MM.1S (cell line): Measurements from ENCODE around the gene TP73.

ENCODE experiments used
- DNase-seq: peaks from one replicate; pipeline ENCODE4 v3.0.0-alpha.2; 2015
- H2AFZ ChIP-seq: fragments of 300-600 bp; sonication (generic); 2 replicates; pipeline ENCODE4 v1.6.0; 2016; ENCODE audit warnings: antibody characterized with exemption, low read length
- H3F3A ChIP-seq: fragments of 300-600 bp; sonication (generic); 2 replicates; pipeline ENCODE4 v1.6.1; 2016; ENCODE audit warnings: mild to moderate bottlenecking, antibody characterized with exemption, low read length, moderate library complexity, mixed read lengths; ENCODE audit not compliant: insufficient read depth
- H3K27ac ChIP-seq: fragments of 300-600 bp; sonication (generic); 2 replicates; pipeline ENCODE4 v1.5.1; 2016; ENCODE audit warnings: mild to moderate bottlenecking, low read length
- H3K27me3 ChIP-seq: fragments of 300-600 bp; sonication (generic); replicated peaks from 2 replicates; pipeline ENCODE4 v1.6.0; 2016; ENCODE audit warnings: low read length; ENCODE audit not compliant: insufficient read depth
- H3K36me3 ChIP-seq: fragments of 300-600 bp; sonication (generic); replicated peaks from 2 replicates; pipeline ENCODE4 v1.6.1; 2016; ENCODE audit warnings: mild to moderate bottlenecking, low read length, mixed read lengths; ENCODE audit not compliant: insufficient read depth
- H3K4me1 ChIP-seq: fragments of 300-600 bp; sonication (generic); 2 replicates; pipeline ENCODE4 v1.6.1; 2016; ENCODE audit warnings: low read length, mixed read lengths
- H3K4me2 ChIP-seq: fragments of 300-600 bp; sonication (generic); 2 replicates; pipeline ENCODE4 v1.6.0; 2016; ENCODE audit warnings: low read depth, low read length
- H3K4me3 ChIP-seq: fragments of 300-600 bp; sonication (generic); 2 replicates; pipeline ENCODE4 v1.5.1; 2016; ENCODE audit warnings: low read length, mixed read lengths
- H3K79me2 ChIP-seq: fragments of 300-600 bp; sonication (generic); 2 replicates; pipeline ENCODE4 v1.6.1; 2016; ENCODE audit warnings: mixed run types, low read length, mixed read lengths
- H3K9ac ChIP-seq: fragments of 300-600 bp; sonication (generic); 2 replicates; pipeline ENCODE4 v1.6.1; 2016; ENCODE audit warnings: low read length, mixed read lengths
- H3K9me2 ChIP-seq: fragments of 300-600 bp; sonication (generic); replicated peaks from 2 replicates; pipeline ENCODE4 v1.6.1; 2016; ENCODE audit warnings: mild to moderate bottlenecking, low read length, mixed read lengths; ENCODE audit not compliant: insufficient read depth
- H3K9me3 ChIP-seq: fragments of 300-600 bp; sonication (generic); replicated peaks from 2 replicates; pipeline ENCODE4 v1.6.1; 2016; ENCODE audit warnings: mild to moderate bottlenecking, low read length, mixed read lengths; ENCODE audit not compliant: insufficient read depth
- H4K20me1 ChIP-seq: fragments of 300-600 bp; sonication (generic); 2 replicates; pipeline ENCODE4 v1.6.1; 2016; ENCODE audit warnings: mild to moderate bottlenecking, low read length, moderate library complexity, mixed read lengths; ENCODE audit not compliant: insufficient read depth
- EZH2 ChIP-seq: fragments of 300-600 bp; sonication (generic); optimal IDR thresholded peaks from 2 replicates; pipeline ENCODE3; 2017; ENCODE audit warnings: low read depth, mild to moderate bottlenecking, antibody characterized with exemption, low read length, mixed read lengths
- EZH2phosphoT487 ChIP-seq: fragments of 300-600 bp; sonication (generic); IDR thresholded peaks from 2 replicates; pipeline ENCODE4 v1.6.1; 2018; ENCODE audit warnings: antibody characterized with exemption, low read length
- TF ChIP-seq, protein P1 (sequence below): fragments of 300-600 bp; sonication (generic); IDR thresholded peaks from 2 replicates; pipeline ENCODE4 v1.5.1; 2016; ENCODE audit warnings: antibody characterized with exemption, low read length, mixed read lengths

TP73 gene

DNA sequence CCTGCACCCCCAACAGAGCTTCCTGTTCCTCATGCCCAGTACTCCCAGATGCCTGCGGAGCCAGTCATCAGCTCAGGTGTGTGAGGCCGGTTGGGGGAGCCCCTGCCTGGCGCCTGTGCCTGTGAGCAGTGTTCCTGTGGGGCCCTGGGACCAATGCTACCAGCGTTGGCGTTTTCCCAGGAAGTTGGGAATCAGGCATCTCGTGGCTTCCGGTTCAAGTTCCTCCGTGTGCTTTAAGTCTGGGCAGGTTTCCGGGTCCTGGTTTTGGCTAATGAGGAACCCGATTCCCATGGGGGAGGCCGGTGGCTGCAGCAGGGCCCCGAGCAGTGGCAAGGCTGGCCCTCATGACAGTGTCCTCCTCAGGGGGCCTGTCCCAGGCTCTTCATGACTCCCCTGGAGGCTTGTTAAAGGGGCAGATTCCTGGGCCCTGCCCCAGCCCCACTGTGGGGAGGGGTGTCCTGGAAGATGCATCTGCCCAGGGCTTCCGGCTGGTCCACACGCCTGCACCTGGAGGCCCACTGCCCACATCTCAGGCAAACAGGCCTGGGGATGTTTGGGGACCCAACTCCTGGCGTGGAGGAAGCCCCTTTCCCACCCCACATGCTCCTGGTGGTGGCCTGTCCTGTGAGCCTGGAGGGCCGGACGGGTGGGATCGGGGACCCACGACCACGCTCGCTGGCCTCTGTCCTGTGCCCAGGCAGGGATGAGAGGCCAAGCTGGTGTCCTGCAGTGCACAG is 26.2 kb downstream of the TP73 start:
- TF ChIP-seq, protein P1, sequence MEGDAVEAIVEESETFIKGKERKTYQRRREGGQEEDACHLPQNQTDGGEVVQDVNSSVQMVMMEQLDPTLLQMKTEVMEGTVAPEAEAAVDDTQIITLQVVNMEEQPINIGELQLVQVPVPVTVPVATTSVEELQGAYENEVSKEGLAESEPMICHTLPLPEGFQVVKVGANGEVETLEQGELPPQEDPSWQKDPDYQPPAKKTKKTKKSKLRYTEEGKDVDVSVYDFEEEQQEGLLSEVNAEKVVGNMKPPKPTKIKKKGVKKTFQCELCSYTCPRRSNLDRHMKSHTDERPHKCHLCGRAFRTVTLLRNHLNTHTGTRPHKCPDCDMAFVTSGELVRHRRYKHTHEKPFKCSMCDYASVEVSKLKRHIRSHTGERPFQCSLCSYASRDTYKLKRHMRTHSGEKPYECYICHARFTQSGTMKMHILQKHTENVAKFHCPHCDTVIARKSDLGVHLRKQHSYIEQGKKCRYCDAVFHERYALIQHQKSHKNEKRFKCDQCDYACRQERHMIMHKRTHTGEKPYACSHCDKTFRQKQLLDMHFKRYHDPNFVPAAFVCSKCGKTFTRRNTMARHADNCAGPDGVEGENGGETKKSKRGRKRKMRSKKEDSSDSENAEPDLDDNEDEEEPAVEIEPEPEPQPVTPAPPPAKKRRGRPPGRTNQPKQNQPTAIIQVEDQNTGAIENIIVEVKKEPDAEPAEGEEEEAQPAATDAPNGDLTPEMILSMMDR: no peak
- TF ChIP-seq EZH2phosphoT487 (no peak), EZH2 (no peak)
- Histone ChIP-seq H3F3A (no peaks in the 10 kb centered on the region), H3K9me3 (no peaks in the 10 kb centered on the region), H3K36me3 (no peaks in the 10 kb centered on the region), H3K4me1 (no peaks in the 10 kb centered on the region; the same call in 1 of the 2 replicates), H3K9me2 (no peaks in the 10 kb centered on the region), H3K9ac (no peak overlapping the region), H3K4me3 (no peak overlapping the region), H3K27me3 (no peaks in the 10 kb centered on the region), H3K4me2 (no peak overlapping the region), H2AFZ (no peak overlapping the region), H3K79me2 (peaks cover 13% of the 10 kb centered on the region), H3K27ac (no peak overlapping the region), H4K20me1 (no peaks in the 10 kb centered on the region)
- DNase-seq: no peak

DNA sequence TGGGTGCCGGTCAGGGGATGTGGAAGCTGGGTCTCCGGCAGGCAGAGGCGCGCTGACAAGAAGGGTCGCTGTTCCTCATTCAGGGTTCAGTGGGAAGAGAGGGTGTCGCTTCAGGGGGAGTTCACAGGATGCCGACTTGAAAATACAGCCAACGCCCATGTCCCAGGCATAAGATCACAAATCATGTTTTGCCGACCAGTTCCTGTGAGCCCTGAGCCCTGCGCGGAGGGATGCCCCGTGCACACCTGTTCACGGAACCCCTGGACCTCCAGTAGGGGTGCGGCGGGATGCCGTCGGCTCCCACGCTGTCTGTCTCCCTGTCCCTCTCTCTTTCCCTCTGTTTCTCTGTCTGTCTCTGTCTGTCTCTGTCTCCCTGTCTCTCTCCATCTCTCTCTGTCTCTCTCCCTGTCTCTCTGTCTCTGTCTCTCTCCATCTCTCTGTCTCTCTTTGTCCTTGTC is 26.8 kb downstream of the TP73 start:
- Histone ChIP-seq H3K4me2 (no peak overlapping the region), H3F3A (no peaks in the 10 kb centered on the region), H3K27me3 (no peaks in the 10 kb centered on the region), H3K9me2 (no peaks in the 10 kb centered on the region), H3K27ac (no peak overlapping the region), H3K4me3 (no peak overlapping the region), H3K36me3 (no peaks in the 10 kb centered on the region), H2AFZ (no peak overlapping the region), H3K79me2 (peaks cover 7% of the 10 kb centered on the region), H3K9me3 (no peaks in the 10 kb centered on the region), H4K20me1 (no peaks in the 10 kb centered on the region), H3K4me1 (no peaks in the 10 kb centered on the region), H3K9ac (no peak overlapping the region)
- TF ChIP-seq, protein P1: no peak
- no peak for TF ChIP-seq EZH2phosphoT487
- no peak for TF ChIP-seq EZH2
- DNase-seq: no peak

DNA sequence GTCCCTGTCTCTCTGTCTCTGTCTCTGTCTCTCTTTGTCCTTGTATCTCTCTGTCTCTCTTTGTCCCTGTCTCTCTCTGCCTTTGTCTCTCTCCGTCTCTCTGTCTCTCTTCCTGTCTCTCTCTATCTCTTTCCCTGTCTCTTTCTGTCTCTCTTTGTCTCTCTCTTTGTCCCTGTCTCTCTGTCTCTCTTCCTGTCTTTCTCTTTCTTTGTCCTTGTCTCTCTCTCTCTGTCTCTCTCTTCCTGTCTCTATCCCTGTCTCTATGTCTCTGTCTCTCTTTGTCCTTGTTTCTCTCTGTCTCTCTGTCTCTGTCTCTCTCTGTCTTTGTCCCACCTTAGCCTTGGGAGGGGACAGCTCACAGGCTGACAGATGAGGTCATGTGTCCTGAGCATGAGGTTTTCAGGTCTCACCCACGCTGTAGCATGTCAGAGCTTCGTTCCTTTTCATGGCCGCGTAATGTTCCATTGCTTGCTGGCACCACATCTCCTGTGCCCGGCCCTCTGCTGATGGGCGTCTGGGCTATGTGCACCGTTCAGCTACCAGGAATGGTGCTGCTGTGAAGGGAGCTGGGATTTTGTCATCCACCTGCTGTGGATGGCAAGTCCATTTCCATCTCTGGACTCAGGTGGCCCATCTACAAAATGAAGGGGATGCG is 27.6 kb downstream of the TP73 start:
- H3K4me3 ChIP-seq: no peak overlapping the region
- H3K4me1 ChIP-seq: no peaks in the 10 kb centered on the region
- no peaks in the 10 kb centered on the region for H3K27me3 ChIP-seq
- no peaks in the 10 kb centered on the region for H3K9me2 ChIP-seq
- H3K4me2 ChIP-seq: no peak overlapping the region
- no peaks in the 10 kb centered on the region for H4K20me1 ChIP-seq
- no peaks in the 10 kb centered on the region for H3F3A ChIP-seq
- no peaks in the 10 kb centered on the region for H3K9me3 ChIP-seq
- no peak for DNase-seq
- no peak overlapping the region for H3K9ac ChIP-seq
- TF ChIP-seq EZH2: no peak
- TF ChIP-seq, protein P1: no peak
- no peak for TF ChIP-seq EZH2phosphoT487
- no peaks in the 10 kb centered on the region for H3K36me3 ChIP-seq
- H3K27ac ChIP-seq: no peak overlapping the region
- H3K79me2 ChIP-seq: peaks cover 6% of the 10 kb centered on the region; the same call in 1 of the 2 replicates
- no peak overlapping the region for H2AFZ ChIP-seq
